Endothelial cell of umbilical vein (primary cell): ENCODE measurements around the gene DIS3.

Source experiments
- CTCF ChIP-seq, 2 donors: IDR thresholded peaks; 1 replicate in 1 of 2; 2 replicates in 1 of 2; pipeline ENCODE4 v1.5.1; 2011; ENCODE audit warnings: low read length in 2 of 2, mild to moderate bottlenecking in 2 of 2, moderate library complexity in 2 of 2, control low read depth in 1 of 2, inconsistent platforms in 1 of 2, low read depth in 1 of 2; ENCODE audit not compliant: insufficient read depth in 1 of 2; ENCODE audit errors: extremely low read depth in 1 of 2
- EZH2 ChIP-seq: IDR thresholded peaks from 2 replicates; pipeline ENCODE4 v1.6.1; 2012; ENCODE audit warnings: borderline replicate concordance, low read depth, mild to moderate bottlenecking, moderate library complexity, low read length, inconsistent platforms; ENCODE audit not compliant: severe bottlenecking
- GATA2 ChIP-seq: IDR thresholded peaks from 2 replicates; pipeline ENCODE4 v1.7.0; 2011; ENCODE audit warnings: low read depth, mild to moderate bottlenecking, moderate library complexity, mixed read lengths, low read length; ENCODE audit not compliant: insufficient read length, insufficient read depth
- POLR2A ChIP-seq: IDR thresholded peaks from 2 replicates; pipeline ENCODE4 v1.6.1; 2012; ENCODE audit warnings: low read depth, mild to moderate bottlenecking, control low read depth, low read length
- POLR2AphosphoS5 ChIP-seq: IDR thresholded peaks from 2 replicates; pipeline ENCODE4 v1.6.1; 2012; ENCODE audit warnings: low read depth, mild to moderate bottlenecking, control low read depth, low read length, moderate library complexity; ENCODE audit not compliant: insufficient read depth

- no peak for TF ChIP-seq CTCF (IDR thresholded peaks at IDR 0.05; ENCODE audit: extremely low read depth in 1 of 2, insufficient read depth in 1 of 2, low read depth in 1 of 2, low read length in 2 of 2)
- TF ChIP-seq EZH2 = no peak
- TF ChIP-seq POLR2A = no peak
- TF ChIP-seq GATA2 = no peak
- TF ChIP-seq POLR2AphosphoS5 = no peak
Observed at GRCh38 chr13:72740015-72740414, 41.7 kb downstream of the DIS3 start.
